ENCODE results near the gene RSAD2. TPM values are rescaled to one million over a fixed set of nuclear protein-coding genes. Genes with fewer than 3 reads are reported as not detected.

The RSAD2 gene
- total RNA-seq, 2 experiments from 2014 or later = 8.1 to 10.2 TPM

DNA sequence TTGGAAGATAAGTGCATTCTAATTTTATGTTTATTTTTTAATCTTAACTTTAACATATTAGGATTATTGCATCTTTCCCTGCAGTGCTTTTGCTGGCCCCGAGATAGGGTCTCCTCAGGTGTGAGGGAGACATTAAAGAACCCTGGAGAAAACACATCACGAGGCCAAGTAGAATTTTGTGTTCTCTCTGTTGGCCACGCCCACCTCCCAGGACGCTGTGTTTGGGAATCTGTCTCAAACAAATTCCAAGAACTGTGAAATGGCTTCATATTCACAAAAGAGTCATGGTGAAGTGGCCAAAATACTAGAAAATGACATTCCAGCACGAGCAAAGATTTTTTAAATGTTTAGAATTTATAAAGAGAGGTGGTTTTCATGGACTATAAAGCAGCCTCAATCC, 67.0 kb downstream of the RSAD2 start:
- Mint-ChIP-seq H3K9me3 (ENCODE audit: low read depth) (no peaks in the 10 kb centered on the region), H3K27me3 (no peaks in the 10 kb centered on the region), H3K27ac (no peak overlapping the region), H3K4me1 (peaks cover 46% of the 10 kb centered on the region), H3K4me3 (no peak overlapping the region), H3K36me3 (ENCODE audit: low read depth) (peaks cover 53% of the 10 kb centered on the region)
- ATAC-seq = no peak
- ChIA-PET POLR2A (no interaction called here), CTCF (no interaction called here)
- DNase-seq = no peak
- intact Hi-C loops (cut with DNase I, micrococcal nuclease) = no loop called here

DNA sequence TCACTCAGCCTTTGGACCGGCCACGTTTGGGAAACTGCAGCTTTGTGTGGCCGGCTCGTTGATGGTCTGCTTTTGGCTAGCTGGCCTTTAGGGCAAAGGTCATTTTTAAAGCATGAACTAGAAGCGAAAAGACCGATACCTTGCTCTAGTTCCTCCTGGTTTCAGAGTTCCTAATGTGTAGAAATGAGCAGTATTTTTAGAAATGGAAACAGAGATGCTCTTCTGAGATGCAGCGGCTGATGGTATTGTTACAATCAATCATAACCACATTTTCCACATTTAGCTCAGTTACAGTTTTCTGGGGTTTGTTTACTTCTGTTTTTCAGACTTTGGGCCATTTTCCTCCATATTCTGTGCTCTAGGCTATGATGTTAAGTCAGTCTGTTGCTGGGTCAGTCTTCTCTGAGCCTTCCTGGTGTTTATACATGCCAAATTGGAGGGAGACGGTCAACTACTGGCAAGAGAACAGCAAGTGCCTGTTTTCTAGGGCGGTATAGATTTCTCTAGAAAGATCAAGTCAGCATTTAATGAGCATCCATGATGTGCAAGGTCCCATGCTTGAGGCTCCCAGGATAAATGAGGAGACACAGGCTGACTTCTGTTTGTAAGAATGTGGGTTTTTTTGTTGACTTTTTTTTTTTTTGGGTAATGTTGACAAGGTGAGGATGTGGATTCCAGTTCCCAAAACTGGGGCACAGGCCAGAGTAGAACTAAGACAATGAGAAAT, 67.7 kb downstream of the RSAD2 start:
- intact Hi-C loops (cut with DNase I, micrococcal nuclease) = loop anchor here in 1 of 2 experiments (5.0 kb wide), 1 partner anchor 38 kb away; no protein-coding TSS in a partner anchor

DNA sequence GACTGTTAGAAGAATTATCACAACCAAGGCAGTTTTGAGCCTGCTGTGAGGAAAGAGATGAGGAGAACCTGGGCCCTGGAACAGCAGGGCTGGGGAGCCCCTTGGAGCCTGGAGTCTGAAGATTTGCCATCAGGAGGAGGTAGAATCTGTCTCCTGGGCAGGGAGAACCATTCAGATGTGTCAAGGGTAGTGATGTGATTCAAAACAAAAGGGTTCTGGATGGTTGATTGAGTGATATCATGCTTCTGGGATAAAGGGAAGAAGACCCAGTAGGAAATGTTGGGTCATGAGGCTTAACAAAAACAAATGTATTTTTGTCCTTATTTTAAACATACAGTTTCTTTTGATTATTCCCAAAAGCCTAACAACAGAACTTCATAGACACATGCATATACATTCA, 68.2 kb downstream of the RSAD2 start:
- peak overlapping the region; percentile 72 for H3K27ac Mint-ChIP-seq
- intact Hi-C loops (cut with DNase I, micrococcal nuclease) = loop anchor here in 1 of 2 experiments (5.0 kb wide), 1 partner anchor 39 kb away; no protein-coding TSS in a partner anchor
- no peaks in the 10 kb centered on the region for H3K9me3 Mint-ChIP-seq (ENCODE audit: low read depth)
- H3K27me3 Mint-ChIP-seq = no peaks in the 10 kb centered on the region
- DNase-seq (no peak), ATAC-seq (no peak)
- H3K36me3 Mint-ChIP-seq (ENCODE audit: low read depth) = peaks cover 50% of the 10 kb centered on the region
- H3K4me1 Mint-ChIP-seq = peaks cover 56% of the 10 kb centered on the region
- CTCF ChIA-PET = interaction anchor here (2.4 kb wide), 1 partner anchor 16 kb away, joined by 6 read pairs; no protein-coding TSS in a partner anchor
- no peak overlapping the region for H3K4me3 Mint-ChIP-seq
- POLR2A ChIA-PET = no interaction called here

More for the DNA sequence above, 67.7 kb downstream of the RSAD2 start:
- H3K27ac Mint-ChIP-seq = peak overlapping the region; percentile 72
- ATAC-seq = peak; percentile 31
- peaks cover 53% of the 10 kb centered on the region for H3K36me3 Mint-ChIP-seq (ENCODE audit: low read depth)
- POLR2A ChIA-PET = no interaction called here
- no peaks in the 10 kb centered on the region for H3K27me3 Mint-ChIP-seq
- peaks cover 50% of the 10 kb centered on the region for H3K4me1 Mint-ChIP-seq
- DNase-seq = no peak
- H3K9me3 Mint-ChIP-seq (ENCODE audit: low read depth) = no peaks in the 10 kb centered on the region
- H3K4me3 Mint-ChIP-seq = no peak overlapping the region
- CTCF ChIA-PET = no interaction called here

DNA sequence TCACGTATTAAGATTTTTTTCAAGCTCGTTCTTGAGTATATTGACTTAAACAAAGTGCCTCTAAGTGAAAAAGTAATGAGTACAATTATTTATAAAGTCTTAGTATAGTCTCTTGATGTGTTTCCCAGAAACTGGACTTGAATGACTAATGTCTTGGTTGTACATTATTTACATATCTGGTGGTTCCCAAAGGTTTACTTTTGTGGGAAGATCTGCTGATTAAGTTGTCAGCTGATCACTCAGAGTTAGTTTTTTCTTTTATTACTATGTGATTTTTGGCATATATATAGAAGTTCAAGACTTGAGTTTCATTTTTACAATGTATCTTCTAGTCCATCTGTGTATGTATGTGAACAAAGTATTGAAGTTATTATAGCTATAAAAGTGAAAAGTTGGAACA, 69.1 kb downstream of the RSAD2 start:
- H3K4me3 Mint-ChIP-seq = no peak overlapping the region
- no peaks in the 10 kb centered on the region for H3K27me3 Mint-ChIP-seq
- DNase-seq = no peak
- ChIA-PET POLR2A (no interaction called here), CTCF (interaction anchor here (0.5 to 2.4 kb wide), 5 partner anchors 15 to 253 kb away, joined by 3 to 8 read pairs (median 4); no protein-coding TSS in a partner anchor)
- peaks cover 41% of the 10 kb centered on the region for H3K36me3 Mint-ChIP-seq (ENCODE audit: low read depth)
- H3K4me1 Mint-ChIP-seq = peaks cover 60% of the 10 kb centered on the region
- intact Hi-C loops (cut with DNase I, micrococcal nuclease) = loop anchor here in 1 of 2 experiments (5.0 kb wide), 1 partner anchor 39 kb away; no protein-coding TSS in a partner anchor
- ATAC-seq = peak; percentile 67
- H3K27ac Mint-ChIP-seq = no peak overlapping the region
- no peaks in the 10 kb centered on the region for H3K9me3 Mint-ChIP-seq (ENCODE audit: low read depth)

Other genes with a start within 250 kb of the RSAD2 start
- 1 to 10 TPM; 6.2 to 8.7 TPM for gene CMPK2, start 11.9 kb upstream of the RSAD2 start, total RNA-seq
- 10 to 100 TPM; 38.6 to 42.7 TPM for gene RNF144A, start 39.6 kb downstream of the RSAD2 start, total RNA-seq

Measured in activated CD4-positive, alpha-beta T cell treated with anti-CD3 and anti-CD28 coated beads for 36 hours (primary cell).